Measurements from ENCODE around the gene RNF6.

The RNF6 gene

GRCh38 chr13:26249551-26249950, 27.4 kb upstream of the RNF6 start:
- no peaks in the 10 kb centered on the region for H3K36me3 ChIP-seq
- H3K9me3 ChIP-seq = no peaks in the 10 kb centered on the region
- no peak for DNase-seq
- no peak overlapping the region for H3K4me3 ChIP-seq (ENCODE audit: low read depth, low read length)
- no peak for TF ChIP-seq CTCF (IDR thresholded peaks at IDR 0.05; ENCODE audit: low read depth, low read length)
- H3K27me3 ChIP-seq = no peaks in the 10 kb centered on the region
- H3K4me1 ChIP-seq = no peaks in the 10 kb centered on the region

GRCh38 chr13:26247608-26248007, 25.5 kb upstream of the RNF6 start:
- Histone ChIP-seq H3K4me3 (ENCODE audit: low read depth, low read length) (no peak overlapping the region), H3K4me1 (no peaks in the 10 kb centered on the region), H3K9me3 (no peaks in the 10 kb centered on the region), H3K36me3 (no peaks in the 10 kb centered on the region), H3K27me3 (no peaks in the 10 kb centered on the region)
- no peak for TF ChIP-seq CTCF (IDR thresholded peaks at IDR 0.05; ENCODE audit: low read depth, low read length)
- no peak for DNase-seq

GRCh38 chr13:26247011-26247410, 24.9 kb upstream of the RNF6 start:
- Histone ChIP-seq H3K4me1 (no peaks in the 10 kb centered on the region), H3K9me3 (no peaks in the 10 kb centered on the region), H3K36me3 (no peaks in the 10 kb centered on the region), H3K27me3 (no peaks in the 10 kb centered on the region), H3K4me3 (ENCODE audit: low read depth, low read length) (no peak overlapping the region)
- no peak for TF ChIP-seq CTCF (IDR thresholded peaks at IDR 0.05; ENCODE audit: low read depth, low read length)
- DNase-seq = no peak

GRCh38 chr13:26246154-26246553, 24.0 kb upstream of the RNF6 start:
- H3K4me3 ChIP-seq (ENCODE audit: low read depth, low read length) = no peak overlapping the region
- no peak for DNase-seq
- TF ChIP-seq CTCF (IDR thresholded peaks at IDR 0.05; ENCODE audit: low read depth, low read length) = no peak

GRCh38 chr13:26236296-26236695, 14.2 kb upstream of the RNF6 start:
- DNase-seq = no peak
- Histone ChIP-seq H3K4me1 (no peaks in the 10 kb centered on the region), H3K9me3 (no peaks in the 10 kb centered on the region), H3K27me3 (0 out of 2 replicates have a peak, but pooled peaks cover 4% of the 10 kb centered on the region), H3K36me3 (no peaks in the 10 kb centered on the region), H3K4me3 (ENCODE audit: low read depth, low read length) (no peak overlapping the region)
- TF ChIP-seq CTCF (IDR thresholded peaks at IDR 0.05; ENCODE audit: low read depth, low read length) = no peak

More at GRCh38 chr13:26246154-26246553, 24.0 kb upstream of the RNF6 start:
- Histone ChIP-seq H3K27me3 (no peaks in the 10 kb centered on the region), H3K4me1 (no peaks in the 10 kb centered on the region), H3K9me3 (no peaks in the 10 kb centered on the region), H3K36me3 (no peaks in the 10 kb centered on the region)

GRCh38 chr13:26230703-26231102, 8.6 kb upstream of the RNF6 start:
- no peak overlapping the region for H3K4me3 ChIP-seq (ENCODE audit: low read depth, low read length)
- H3K27me3 ChIP-seq = no peaks in the 10 kb centered on the region
- H3K9me3 ChIP-seq = no peaks in the 10 kb centered on the region
- peaks cover 6% of the 10 kb centered on the region for H3K4me1 ChIP-seq
- no peak for TF ChIP-seq CTCF (IDR thresholded peaks at IDR 0.05; ENCODE audit: low read depth, low read length)
- H3K36me3 ChIP-seq = no peaks in the 10 kb centered on the region
- no peak for DNase-seq
